Vagina (tissue), 2 donors: ENCODE measurements around the gene MACROD2. TPM values are rescaled to one million over a fixed set of nuclear protein-coding genes. Genes with fewer than 3 reads are reported as not detected.

Source experiments
- DNase-seq, 2 donors: peaks; one replicate each; pipeline ENCODE4 v3.0.0-alpha.2; 2017; ENCODE audit errors: extremely low spot score in 2 of 2
- H3K27ac ChIP-seq: fragments of 200-600 bp; sonication (generic); one replicate; pipeline ENCODE4 v1.5.1; 2019
- H3K27me3 ChIP-seq: fragments of 200-600 bp; sonication (generic); one replicate; pipeline ENCODE4 v1.5.1; 2019
- H3K36me3 ChIP-seq, 2 donors: fragments of 200-600 bp; sonication (generic); one replicate each; pipeline ENCODE4 v1.5.1; 2017 to 2019
- H3K4me1 ChIP-seq: fragments of 200-600 bp; sonication (generic); one replicate; pipeline ENCODE4 v1.5.1; 2019
- H3K4me3 ChIP-seq, 2 donors: fragments of 200-600 bp; sonication (generic); 1 replicate in 1 of 2; 2 replicates in 1 of 2; pipeline ENCODE4 v1.5.1; 2016 to 2019
- H3K9me3 ChIP-seq: fragments of 200-600 bp; sonication (generic); one replicate; pipeline ENCODE4 v1.5.1; 2019
- POLR2A ChIP-seq, 2 donors: fragments of 450-650 bp; IDR thresholded peaks; one replicate each; pipeline ENCODE4 v1.6.1; 2017; ENCODE audit warnings: antibody characterized with exemption in 2 of 2, mild to moderate bottlenecking in 2 of 2, moderate library complexity in 2 of 2
- POLR2AphosphoS5 ChIP-seq, 2 donors: sonication (generic); formaldehyde crosslinking; IDR thresholded peaks; one replicate each; pipeline ENCODE4 v1.9.0; 2017; ENCODE audit warnings: antibody characterized with exemption in 2 of 2, mild to moderate bottlenecking in 2 of 2, low read depth in 1 of 2; ENCODE audit not compliant: insufficient read depth in 1 of 2
- intact Hi-C: fragments of 100-400 bp; cut with DNase I; formaldehyde crosslinking; loops from one replicate; pipeline ENCODE4 v1.15.1; 2023
- total RNA-seq: library from RNA; depleted of rRNA; stranded (reverse); fragments of >200 nt; gene quantifications from one replicate; pipeline ENCODE4 v1.2.3, GENCODE V29; 2016
- TF ChIP-seq, protein P1 (sequence below), 3 experiments: fragments of 450-650 bp in 2 of 3; fragments of 200-600 bp in 1 of 3; sonication (generic) in 1 of 3; IDR thresholded peaks; one replicate each; pipeline ENCODE4 v1.5.1; 2017 to 2019; ENCODE audit warnings: antibody characterized with exemption in 3 of 3, mild to moderate bottlenecking in 2 of 3, moderate library complexity in 2 of 3

Gene MACROD2
- total RNA-seq, 1 donor from 2014 or later, result 12.5 TPM

DNA sequence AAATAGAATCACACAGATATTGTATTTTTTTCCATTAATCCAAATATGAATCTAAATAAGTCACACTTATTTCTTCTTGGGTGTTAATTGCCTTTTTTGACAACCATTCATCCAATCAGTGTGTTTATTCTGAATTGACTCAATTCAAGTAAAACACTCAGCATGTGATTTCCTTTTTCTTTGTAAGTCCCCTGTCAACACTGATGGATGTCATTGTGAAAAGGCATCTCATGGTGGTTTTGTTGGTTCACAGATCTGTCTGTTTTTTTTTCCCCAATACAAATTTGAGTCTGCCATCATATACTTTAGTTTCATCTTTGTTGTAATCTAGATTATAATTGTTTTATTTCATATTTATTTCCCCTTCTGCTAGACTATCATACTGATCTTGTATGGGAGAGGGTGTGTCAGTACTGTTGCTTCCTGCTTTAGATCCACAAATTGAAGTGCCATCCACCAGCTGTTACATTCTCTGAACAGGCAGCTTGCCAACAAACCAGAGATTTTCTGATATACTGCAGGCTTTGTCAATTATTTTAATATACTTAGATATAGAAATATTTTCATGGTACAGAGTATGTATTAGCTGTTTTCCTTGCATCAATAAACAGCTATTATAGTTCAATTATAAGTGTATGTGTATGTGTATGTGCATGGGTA is 406.3 kb downstream of the MACROD2 start:
- Histone ChIP-seq H3K27me3 (no peaks in the 10 kb centered on the region), H3K36me3 (no peaks in the 10 kb centered on the region), H3K9me3 (no peaks in the 10 kb centered on the region), H3K27ac (no peak overlapping the region), H3K4me3 (no peak overlapping the region), H3K4me1 (peaks cover 12% of the 10 kb centered on the region)
- intact Hi-C loops, result no loop called here
- TF ChIP-seq POLR2AphosphoS5 (IDR thresholded peaks at IDR 0.05; ENCODE audit: insufficient read depth in 1 of 2, low read depth in 1 of 2) (no peak), POLR2A (IDR thresholded peaks at IDR 0.05) (no peak)
- TF ChIP-seq, protein P1, sequence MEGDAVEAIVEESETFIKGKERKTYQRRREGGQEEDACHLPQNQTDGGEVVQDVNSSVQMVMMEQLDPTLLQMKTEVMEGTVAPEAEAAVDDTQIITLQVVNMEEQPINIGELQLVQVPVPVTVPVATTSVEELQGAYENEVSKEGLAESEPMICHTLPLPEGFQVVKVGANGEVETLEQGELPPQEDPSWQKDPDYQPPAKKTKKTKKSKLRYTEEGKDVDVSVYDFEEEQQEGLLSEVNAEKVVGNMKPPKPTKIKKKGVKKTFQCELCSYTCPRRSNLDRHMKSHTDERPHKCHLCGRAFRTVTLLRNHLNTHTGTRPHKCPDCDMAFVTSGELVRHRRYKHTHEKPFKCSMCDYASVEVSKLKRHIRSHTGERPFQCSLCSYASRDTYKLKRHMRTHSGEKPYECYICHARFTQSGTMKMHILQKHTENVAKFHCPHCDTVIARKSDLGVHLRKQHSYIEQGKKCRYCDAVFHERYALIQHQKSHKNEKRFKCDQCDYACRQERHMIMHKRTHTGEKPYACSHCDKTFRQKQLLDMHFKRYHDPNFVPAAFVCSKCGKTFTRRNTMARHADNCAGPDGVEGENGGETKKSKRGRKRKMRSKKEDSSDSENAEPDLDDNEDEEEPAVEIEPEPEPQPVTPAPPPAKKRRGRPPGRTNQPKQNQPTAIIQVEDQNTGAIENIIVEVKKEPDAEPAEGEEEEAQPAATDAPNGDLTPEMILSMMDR (IDR thresholded peaks at IDR 0.05), result no peak
- DNase-seq, result no peak

- Histone ChIP-seq H3K36me3 (no peaks in the 10 kb centered on the region), H3K27me3 (no peaks in the 10 kb centered on the region), H3K27ac (no peak overlapping the region), H3K4me3 (no peak overlapping the region), H3K9me3 (no peaks in the 10 kb centered on the region), H3K4me1 (peaks cover 12% of the 10 kb centered on the region)
- intact Hi-C loops, result no loop called here
- no peak for TF ChIP-seq POLR2A (IDR thresholded peaks at IDR 0.05)
- TF ChIP-seq, protein P1 (IDR thresholded peaks at IDR 0.05), result no peak
- TF ChIP-seq POLR2AphosphoS5 (IDR thresholded peaks at IDR 0.05; ENCODE audit: insufficient read depth in 1 of 2, low read depth in 1 of 2), result no peak
- no peak for DNase-seq
Observed at GRCh38 chr20:14404515-14404914, 409.2 kb downstream of the MACROD2 start.

- TF ChIP-seq POLR2AphosphoS5 (IDR thresholded peaks at IDR 0.05; ENCODE audit: insufficient read depth in 1 of 2, low read depth in 1 of 2), result no peak
- no peak for TF ChIP-seq POLR2A (IDR thresholded peaks at IDR 0.05)
- TF ChIP-seq, protein P1 (IDR thresholded peaks at IDR 0.05), result no peak
- intact Hi-C loops, result no loop called here
- H3K4me3 ChIP-seq, result no peak overlapping the region
Observed at GRCh38 chr20:14406495-14406894, 411.2 kb downstream of the MACROD2 start.

DNA sequence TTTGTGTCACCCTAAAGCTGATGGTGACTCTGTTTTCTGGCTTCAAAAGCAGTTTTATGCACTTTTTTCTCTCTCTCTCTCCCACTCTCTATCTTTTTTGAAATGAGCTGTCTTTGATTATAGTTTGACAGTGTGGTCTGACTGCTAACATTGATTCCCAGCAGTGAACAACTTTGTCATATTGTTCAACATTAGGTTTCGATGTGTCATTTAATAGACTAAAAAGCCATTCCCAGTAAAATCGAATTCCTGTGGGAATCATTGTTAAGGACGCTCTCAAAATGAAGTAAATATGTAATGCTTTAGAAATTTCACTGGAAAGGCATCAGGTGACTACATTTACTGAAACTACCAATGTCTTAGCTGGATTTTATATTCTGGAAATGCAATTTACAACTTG is 412.0 kb downstream of the MACROD2 start:
- peaks cover 2% of the 10 kb centered on the region for H3K4me1 ChIP-seq
- no peak overlapping the region for H3K27ac ChIP-seq
- H3K27me3 ChIP-seq, result no peaks in the 10 kb centered on the region
- H3K4me3 ChIP-seq, result no peak overlapping the region
- DNase-seq, result no peak
- TF ChIP-seq POLR2AphosphoS5 (IDR thresholded peaks at IDR 0.05; ENCODE audit: insufficient read depth in 1 of 2, low read depth in 1 of 2) (no peak), POLR2A (IDR thresholded peaks at IDR 0.05) (no peak)
- TF ChIP-seq, protein P1 (IDR thresholded peaks at IDR 0.05), result no peak
- H3K9me3 ChIP-seq, result no peaks in the 10 kb centered on the region
- H3K36me3 ChIP-seq, result no peaks in the 10 kb centered on the region
- intact Hi-C loops, result no loop called here

More at GRCh38 chr20:14406495-14406894, 411.2 kb downstream of the MACROD2 start:
- H3K27me3 ChIP-seq, result no peaks in the 10 kb centered on the region
- H3K36me3 ChIP-seq, result no peaks in the 10 kb centered on the region
- H3K9me3 ChIP-seq, result no peaks in the 10 kb centered on the region
- no peak overlapping the region for H3K27ac ChIP-seq
- peaks cover 11% of the 10 kb centered on the region for H3K4me1 ChIP-seq
- no peak for DNase-seq

DNA sequence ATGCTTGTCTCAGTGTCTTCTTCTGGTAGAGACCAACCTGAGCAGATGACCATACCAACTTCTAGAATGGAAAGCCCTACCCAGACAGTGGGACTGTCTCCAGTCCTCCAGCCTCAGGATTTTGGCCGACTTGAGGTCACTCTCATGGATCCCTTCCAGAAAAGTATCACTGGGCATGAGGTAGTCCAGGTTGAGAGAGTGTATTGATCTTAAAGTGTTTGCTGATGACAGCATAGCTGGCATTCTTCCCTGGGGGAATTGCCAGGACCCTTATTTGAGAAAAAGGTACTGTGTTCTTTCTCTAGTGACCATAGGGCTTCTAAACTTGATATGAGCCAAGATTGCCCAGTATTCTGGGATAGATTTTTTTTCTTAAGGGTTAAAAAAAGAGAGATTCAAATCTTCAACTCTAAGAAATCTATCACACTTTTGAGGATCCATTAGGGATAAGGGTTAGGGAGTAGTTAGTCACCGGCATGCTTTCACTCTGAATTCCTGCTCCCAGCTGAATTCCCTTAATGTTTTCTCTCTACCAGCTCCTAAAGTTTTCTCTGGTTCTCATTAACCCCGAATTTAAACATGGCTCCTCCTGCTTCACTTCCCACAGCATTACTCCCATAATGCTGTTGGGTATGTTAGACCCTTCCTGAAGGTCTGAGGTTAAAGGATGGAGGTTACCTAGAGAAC is 415.7 kb downstream of the MACROD2 start:
- no peak for DNase-seq
- Histone ChIP-seq H3K4me1 (no peaks in the 10 kb centered on the region), H3K27me3 (no peaks in the 10 kb centered on the region), H3K9me3 (no peaks in the 10 kb centered on the region), H3K27ac (no peak overlapping the region), H3K4me3 (no peak overlapping the region), H3K36me3 (no peaks in the 10 kb centered on the region)
- TF ChIP-seq, protein P1 (IDR thresholded peaks at IDR 0.05), result no peak
- intact Hi-C loops, result no loop called here
